IMR-90 (cell line): ENCODE data around the gene ALDH1B1. TPM values are rescaled to one million over a fixed set of nuclear protein-coding genes. Genes with fewer than 3 reads are reported as not detected.

Experiments used
- ATAC-seq: fragments of 200-7000 bp; cut with Tn5 transposase; 2 replicates; pipeline ENCODE4 v1.9.1; 2020; ENCODE audit warnings: low read depth, mild to moderate bottlenecking, moderate library complexity
- BruUV-seq: library from RNA; stranded (reverse); fragments of 400-500 nt; replicated peaks from 2 replicates; lab custom pipeline; 2021; lab: Mats Ljungman, UMichigan
- CTCF ChIA-PET: fragments of 300-600 bp; formaldehyde crosslinking; extraction: SDS; loops from one replicate; lab custom pipeline; 2021; ENCODE audit warnings: antibody characterized with exemption; lab: Yijun Ruan, JAX
- POLR2A ChIA-PET: fragments of 300-600 bp; sonication (Branson Sonifier 250); formaldehyde crosslinking; loops from one replicate; lab custom pipeline; 2022; ENCODE audit warnings: antibody characterized with exemption; ENCODE audit not compliant: unreplicated experiment; lab: Charles Lee
- DNase-seq: peaks from one replicate; pipeline ENCODE4 v3.0.0; 2013
- H2AFZ ChIP-seq: replicated peaks from 2 replicates; pipeline ENCODE3; 2013; ENCODE audit warnings: low read length, mild to moderate bottlenecking; ENCODE audit not compliant: poor library complexity
- H2AK5ac ChIP-seq: 2 replicates; pipeline ENCODE4 v1.6.1; 2013; ENCODE audit warnings: low read depth, low read length, inconsistent platforms
- H2AK9ac ChIP-seq: replicated peaks from 2 replicates; pipeline ENCODE3; 2013; ENCODE audit warnings: mild to moderate bottlenecking, low read depth, low read length, moderate library complexity; ENCODE audit not compliant: poor library complexity
- H2BK120ac ChIP-seq: 2 replicates; pipeline ENCODE4 v1.6.1; 2013; ENCODE audit warnings: low read depth, low read length, inconsistent platforms
- H2BK15ac ChIP-seq: 3 replicates; pipeline ENCODE4 v1.6.1; 2013; ENCODE audit warnings: low read depth, low read length, inconsistent platforms
- H2BK20ac ChIP-seq: 2 replicates; pipeline ENCODE4 v1.6.1; 2013; ENCODE audit warnings: low read depth, mild to moderate bottlenecking, inconsistent platforms, low read length, moderate library complexity
- H2BK5ac ChIP-seq: 2 replicates; pipeline ENCODE4 v1.6.1; 2013; ENCODE audit warnings: mild to moderate bottlenecking, low read depth, low read length, inconsistent platforms; ENCODE audit not compliant: poor library complexity, severe bottlenecking
- H3K14ac ChIP-seq: replicated peaks from 2 replicates; pipeline ENCODE4 v1.6.1; 2013; ENCODE audit warnings: low read depth, low read length, inconsistent platforms
- H3K18ac ChIP-seq: 2 replicates; pipeline ENCODE4 v1.6.1; 2013; ENCODE audit warnings: low read depth, low read length, control low read depth
- H3K23ac ChIP-seq: 2 replicates; pipeline ENCODE4 v1.6.1; 2013; ENCODE audit warnings: low read depth, low read length, inconsistent platforms
- H3K27ac ChIP-seq: 2 replicates; pipeline ENCODE4 v1.5.1; 2013; ENCODE audit warnings: mild to moderate bottlenecking, control low read depth, low read length; ENCODE audit not compliant: insufficient read depth
- H3K27me3 ChIP-seq: 2 replicates; pipeline ENCODE4 v1.6.1; 2013; ENCODE audit warnings: low read length; ENCODE audit not compliant: control insufficient read depth, insufficient read depth
- H3K36me3 ChIP-seq: 2 replicates; pipeline ENCODE4 v1.6.1; 2013; ENCODE audit warnings: low read length, mixed read lengths; ENCODE audit not compliant: control insufficient read depth, insufficient read depth
- H3K4ac ChIP-seq: 2 replicates; pipeline ENCODE4 v1.6.1; 2013; ENCODE audit warnings: low read depth, low read length, inconsistent platforms
- H3K4me1 ChIP-seq: 2 replicates; pipeline ENCODE4 v1.6.1; 2013; ENCODE audit warnings: low read length, mixed read lengths; ENCODE audit not compliant: control insufficient read depth, insufficient read depth
- H3K4me2 ChIP-seq: 2 replicates; pipeline ENCODE4 v1.6.1; 2013; ENCODE audit warnings: low read depth, mild to moderate bottlenecking, control low read depth, low read length, moderate library complexity
- H3K4me3 ChIP-seq: 2 replicates; pipeline ENCODE4 v1.5.1; 2013; ENCODE audit warnings: low read depth, mild to moderate bottlenecking, control low read depth, low read length, moderate library complexity; ENCODE audit not compliant: insufficient read depth
- H3K56ac ChIP-seq: 2 replicates; pipeline ENCODE4 v1.6.1; 2013; ENCODE audit warnings: low read length, inconsistent platforms; ENCODE audit not compliant: insufficient read depth; ENCODE audit errors: extremely low read depth
- H3K79me1 ChIP-seq, 2 experiments: 2 replicates each; pipeline ENCODE4 v1.6.1; 2013; ENCODE audit warnings: low read length in 2 of 2, inconsistent platforms in 1 of 2, low read depth in 1 of 2
- H3K9ac ChIP-seq: 2 replicates; pipeline ENCODE4 v1.6.1; 2013; ENCODE audit warnings: low read depth, low read length, control low read depth
- H3K9me1 ChIP-seq: 2 replicates; pipeline ENCODE4 v1.6.1; 2013; ENCODE audit warnings: low read length, inconsistent platforms; ENCODE audit not compliant: insufficient read depth
- H3K9me3 ChIP-seq: 2 replicates; pipeline ENCODE4 v1.6.1; 2013; ENCODE audit warnings: low read length; ENCODE audit not compliant: control insufficient read depth, insufficient read depth
- H4K20me1 ChIP-seq: 2 replicates; pipeline ENCODE4 v1.6.1; 2013; ENCODE audit warnings: low read length, inconsistent platforms; ENCODE audit not compliant: insufficient read depth
- H4K5ac ChIP-seq: 2 replicates; pipeline ENCODE4 v1.6.1; 2013; ENCODE audit warnings: mild to moderate bottlenecking, low read depth, low read length, control low read depth
- H4K8ac ChIP-seq, 2 experiments: 2 replicates each; pipeline ENCODE4 v1.6.1; 2013; ENCODE audit warnings: low read depth in 2 of 2, low read length in 2 of 2, control low read depth in 1 of 2, inconsistent platforms in 1 of 2
- H4K91ac ChIP-seq: 2 replicates; pipeline ENCODE4 v1.6.1; 2013; ENCODE audit warnings: low read depth, low read length, inconsistent platforms; ENCODE audit not compliant: insufficient read depth
- CEBPB ChIP-seq: IDR thresholded peaks from 2 replicates; pipeline ENCODE4 v1.6.1; 2012; ENCODE audit warnings: low read depth, low read length, improper control_type of control experiment
- FOS ChIP-seq: fragments of 150-350 bp; IDR thresholded peaks from 2 replicates; pipeline ENCODE4 v1.6.1; 2016; ENCODE audit warnings: low read depth, low read length
- MAFK ChIP-seq: IDR thresholded peaks from 2 replicates; pipeline ENCODE4 v1.6.1; 2012; ENCODE audit warnings: low read depth, low read length, improper control_type of control experiment
- MAZ ChIP-seq: IDR thresholded peaks from 2 replicates; pipeline ENCODE4 v1.6.1; 2012; ENCODE audit warnings: low read depth, mild to moderate bottlenecking, low read length, improper control_type of control experiment, moderate library complexity, borderline replicate concordance
- MXI1 ChIP-seq: IDR thresholded peaks from 2 replicates; pipeline ENCODE4 v1.6.1; 2012; ENCODE audit warnings: low read depth, mild to moderate bottlenecking, low read length, moderate library complexity, borderline replicate concordance
- SMC3 ChIP-seq: fragments of 150-350 bp; IDR thresholded peaks from 2 replicates; pipeline ENCODE4 v1.6.1; 2016; ENCODE audit warnings: low read depth, mild to moderate bottlenecking, antibody characterized with exemption, low read length, moderate library complexity
- WGBS, 2 experiments: methylation state at CpG; one replicate each; pipeline versions ENCODE4 v1.1.5 to v1.1.7; 2013; ENCODE audit warnings: missing lambda C conversion rate in 2 of 2; ENCODE audit not compliant: insufficient read length in 1 of 2; ENCODE audit errors: extremely low coverage in 2 of 2; 5-methylcytosine and 5-hydroxymethylcytosine counted together
- dilution Hi-C: fragments of 300-500 bp; cut with HindIII; formaldehyde crosslinking; loops from one replicate; pipeline ENCODE4 v1.14.3; 2018; ENCODE audit warnings: low sequenced_read_pairs; ENCODE audit not compliant: unreplicated experiment
- in situ Hi-C: fragments of 300-500 bp; cut with MboI; formaldehyde crosslinking; loops from 3 replicates; pipeline ENCODE4 v1.14.3; 2019; ENCODE audit warnings: low sequenced_read_pairs, inconsistent platforms, mixed read lengths
- intact Hi-C: fragments of 100-400 bp; cut with micrococcal nuclease; formaldehyde crosslinking; loops from 2 replicates; pipeline ENCODE4 v1.10.0; 2022
- polyA plus RNA-seq, 3 experiments: library from polyadenylated mRNA; depleted of rRNA; stranded (reverse); fragments of >200 nt; gene quantifications; 2 replicates each; pipeline ENCODE4 v1.2.3, GENCODE V29; 2012; ENCODE audit warnings: low replicate concordance in 1 of 3
- total RNA-seq: library from RNA; depleted of rRNA; stranded (reverse); fragments of >200 nt; gene quantifications from 2 replicates; pipeline ENCODE4 v1.2.3, GENCODE V29; 2012

Gene ALDH1B1
- total and polyA plus RNA-seq, 2 of the 4 experiments (the other 2 are of a cell fraction): 29.6 to 37.6 TPM

GRCh38 chr9:38422555-38423260 lies 30.2 kb downstream of the ALDH1B1 start:
- CTCF ChIA-PET: no interaction called here
- DNase-seq (no peak), ATAC-seq (no peak)
- H3K9me3 ChIP-seq: no peaks in the 10 kb centered on the region
- no peaks in the 10 kb centered on the region for H3K36me3 ChIP-seq
- intact Hi-C loops (no loop called here), in situ Hi-C loops (no loop called here), dilution Hi-C loops (no loop called here)
- no peak overlapping the region for H3K18ac ChIP-seq
- H3K9me1 ChIP-seq: no peaks in the 10 kb centered on the region
- H2AK9ac ChIP-seq: no peak overlapping the region
- no peak overlapping the region for H2AFZ ChIP-seq
- no peak overlapping the region for H3K4me2 ChIP-seq
- H4K91ac ChIP-seq: no peak overlapping the region
- H3K4ac ChIP-seq: no peak overlapping the region
- no peaks in the 10 kb centered on the region for H3K79me1 ChIP-seq
- TF ChIP-seq CEBPB (no peak), MAZ (no peak), SMC3 (no peak), MAFK (no peak), FOS (no peak), MXI1 (no peak)
- 80% methylated on average over 1 of the region's 7 CpGs; no CpG with 5 or more reads in 1 of the 2 experiments for WGBS, 2 experiments
- H2AK5ac ChIP-seq: no peak overlapping the region
- H2BK15ac ChIP-seq: no peak overlapping the region
- no peak overlapping the region for H3K9ac ChIP-seq
- POLR2A ChIA-PET: no interaction called here
- H3K4me1 ChIP-seq: peaks cover 2% of the 10 kb centered on the region; the same call in 1 of the 2 replicates
- H3K27me3 ChIP-seq: peaks cover 85% of the 10 kb centered on the region
- no peak overlapping the region for H3K14ac ChIP-seq
- H3K27ac ChIP-seq: no peak overlapping the region
- no peak overlapping the region for H4K8ac ChIP-seq
- H4K5ac ChIP-seq: no peak overlapping the region
- no peak overlapping the region for H3K56ac ChIP-seq
- no peaks in the 10 kb centered on the region for H4K20me1 ChIP-seq
- BruUV-seq: no TSS peak
- no peak overlapping the region for H2BK20ac ChIP-seq
- H2BK5ac ChIP-seq: no peak overlapping the region
- H3K23ac ChIP-seq: no peak overlapping the region
- no peak overlapping the region for H3K4me3 ChIP-seq
- no peak overlapping the region for H2BK120ac ChIP-seq
